ENCODE measurements around the gene DUSP16. TPM values are rescaled to one million over a fixed set of nuclear protein-coding genes. Genes with fewer than 3 reads are reported as not detected.

Gene DUSP16
- total RNA-seq, 1 donor = 12.1 TPM

- H3K4me3 ChIP-seq (ENCODE audit: low read depth, low read length) = no peak overlapping the region
- no peak for DNase-seq (ENCODE audit: low read depth)
- no peak for TF ChIP-seq CTCF (IDR thresholded peaks at IDR 0.05; ENCODE audit: insufficient read depth, low read depth, low read length)
Observed at GRCh38 chr12:12488296-12488695, 74.4 kb downstream of the DUSP16 start.

GRCh38 chr12:12487490-12487889 is 75.2 kb downstream of the DUSP16 start:
- TF ChIP-seq CTCF (IDR thresholded peaks at IDR 0.05; ENCODE audit: insufficient read depth, low read depth, low read length) = no peak
- no peak overlapping the region for H3K4me3 ChIP-seq (ENCODE audit: low read depth, low read length)
- DNase-seq (ENCODE audit: low read depth) = no peak

GRCh38 chr12:12486661-12487240 is 75.9 kb downstream of the DUSP16 start:
- no peak for DNase-seq (ENCODE audit: low read depth)
- no peak overlapping the region for H3K4me3 ChIP-seq (ENCODE audit: low read depth, low read length)
- no peak for TF ChIP-seq CTCF (IDR thresholded peaks at IDR 0.05; ENCODE audit: insufficient read depth, low read depth, low read length)

- DNase-seq (ENCODE audit: low read depth) = no peak
- no peak for TF ChIP-seq CTCF (IDR thresholded peaks at IDR 0.05; ENCODE audit: insufficient read depth, low read depth, low read length)
- H3K4me3 ChIP-seq (ENCODE audit: low read depth, low read length) = no peak overlapping the region
Observed at GRCh38 chr12:12483438-12483837, 79.2 kb downstream of the DUSP16 start.

GRCh38 chr12:12482959-12483358 is 79.7 kb downstream of the DUSP16 start:
- H3K4me3 ChIP-seq (ENCODE audit: low read depth, low read length) = no peak overlapping the region
- no peak for TF ChIP-seq CTCF (IDR thresholded peaks at IDR 0.05; ENCODE audit: insufficient read depth, low read depth, low read length)
- DNase-seq (ENCODE audit: low read depth) = no peak

- H3K4me3 ChIP-seq (ENCODE audit: low read depth, low read length) = no peak overlapping the region
- no peak for DNase-seq (ENCODE audit: low read depth)
- TF ChIP-seq CTCF (IDR thresholded peaks at IDR 0.05; ENCODE audit: insufficient read depth, low read depth, low read length) = no peak
Observed at GRCh38 chr12:12482150-12482761, 80.4 kb downstream of the DUSP16 start.

GRCh38 chr12:12481631-12482030 is 81.0 kb downstream of the DUSP16 start:
- no peak overlapping the region for H3K4me3 ChIP-seq (ENCODE audit: low read depth, low read length)
- TF ChIP-seq CTCF (IDR thresholded peaks at IDR 0.05; ENCODE audit: insufficient read depth, low read depth, low read length) = no peak
- DNase-seq (ENCODE audit: low read depth) = no peak

Measured in fibroblast of villous mesenchyme (primary cell).